Body of pancreas (tissue), 4 donors: Measurements from ENCODE around the gene CIAO2B. TPM values are rescaled to one million over a fixed set of nuclear protein-coding genes. Genes with fewer than 3 reads are reported as not detected.

Source experiments
- ATAC-seq: fragments of 150-250 bp; one replicate; pipeline ENCODE4 v1.9.1; 2016
- DNase-seq, 4 donors: peaks; one replicate each; pipeline ENCODE4 v3.0.0-alpha.2; 2019
- H3K27ac ChIP-seq, 4 donors: fragments of 200-600 bp; sonication (generic); 1 replicate in 3 of 4; 2 replicates in 1 of 4; pipeline versions ENCODE4 v1.5.1 to v1.6.1; 2016 to 2019; ENCODE audit warnings: mild to moderate bottlenecking in 1 of 4, mixed read lengths in 1 of 4, moderate library complexity in 1 of 4
- H3K27me3 ChIP-seq, 2 donors: fragments of 200-600 bp; sonication (generic); one replicate each; pipeline ENCODE4 v1.6.0; 2016; ENCODE audit warnings: mild to moderate bottlenecking in 1 of 2
- H3K36me3 ChIP-seq, 2 donors: fragments of 200-600 bp; sonication (generic); replicated peaks in 1 of 2; 2 replicates each; pipeline ENCODE4 v1.5.1; 2016; ENCODE audit warnings: low read depth in 2 of 2; ENCODE audit not compliant: insufficient read depth in 1 of 2
- H3K4me1 ChIP-seq: fragments of 200-600 bp; sonication (generic); one replicate; pipeline ENCODE4 v1.6.0; 2016
- H3K4me3 ChIP-seq, 2 donors: fragments of 200-600 bp; sonication (generic); 1 replicate in 1 of 2; 2 replicates in 1 of 2; pipeline ENCODE4 v1.5.1; 2016 to 2019
- H3K9me3 ChIP-seq, 3 donors: fragments of 200-600 bp; sonication (generic); 1 replicate in 2 of 3; 2 replicates in 1 of 3; pipeline ENCODE4 v1.5.1; 2016
- POLR2A ChIP-seq, 3 donors: fragments of 450-650 bp; IDR thresholded peaks; one replicate each; pipeline ENCODE4 v1.6.1; 2016; ENCODE audit warnings: antibody characterized with exemption in 3 of 3, mild to moderate bottlenecking in 2 of 3
- WGBS, 2 donors: methylation state at CpG; one replicate each; pipeline ENCODE4 v1.1.5; 2017; 5-methylcytosine and 5-hydroxymethylcytosine counted together
- intact Hi-C: fragments of 100-400 bp; cut with DNase I; formaldehyde crosslinking; loops from one replicate; pipeline ENCODE4 v1.15.1; 2023
- total RNA-seq, 2 donors: library from RNA; depleted of rRNA; stranded (reverse); fragments of >200 nt; gene quantifications; one replicate each; pipeline ENCODE4 v1.1.0, GENCODE V29; 2016
- TF ChIP-seq, protein P1 (sequence below), 7 experiments: fragments of 450-650 bp in 4 of 7; fragments of 200-600 bp in 3 of 7; sonication (generic) in 3 of 7; IDR thresholded peaks; one replicate each; pipeline ENCODE4 v1.5.1; 2016 to 2019; ENCODE audit warnings: antibody characterized with exemption in 7 of 7

The CIAO2B gene
- total RNA-seq, 2 donors from 2014 or later, result 7.6 to 15.3 TPM

- Histone ChIP-seq H3K9me3 (no peaks in the 10 kb centered on the region), H3K36me3 (no peaks in the 10 kb centered on the region), H3K4me1 (peaks cover 15% of the 10 kb centered on the region), H3K27ac (no peak overlapping the region), H3K27me3 (peaks cover 0 to 12% of the 10 kb centered on the region in 2 donors), H3K4me3 (no peak overlapping the region)
- DNase-seq (no peak), ATAC-seq (no peak)
- intact Hi-C loops, result no loop called here
- TF ChIP-seq POLR2A (IDR thresholded peaks at IDR 0.05), result no peak
- TF ChIP-seq, protein P1, sequence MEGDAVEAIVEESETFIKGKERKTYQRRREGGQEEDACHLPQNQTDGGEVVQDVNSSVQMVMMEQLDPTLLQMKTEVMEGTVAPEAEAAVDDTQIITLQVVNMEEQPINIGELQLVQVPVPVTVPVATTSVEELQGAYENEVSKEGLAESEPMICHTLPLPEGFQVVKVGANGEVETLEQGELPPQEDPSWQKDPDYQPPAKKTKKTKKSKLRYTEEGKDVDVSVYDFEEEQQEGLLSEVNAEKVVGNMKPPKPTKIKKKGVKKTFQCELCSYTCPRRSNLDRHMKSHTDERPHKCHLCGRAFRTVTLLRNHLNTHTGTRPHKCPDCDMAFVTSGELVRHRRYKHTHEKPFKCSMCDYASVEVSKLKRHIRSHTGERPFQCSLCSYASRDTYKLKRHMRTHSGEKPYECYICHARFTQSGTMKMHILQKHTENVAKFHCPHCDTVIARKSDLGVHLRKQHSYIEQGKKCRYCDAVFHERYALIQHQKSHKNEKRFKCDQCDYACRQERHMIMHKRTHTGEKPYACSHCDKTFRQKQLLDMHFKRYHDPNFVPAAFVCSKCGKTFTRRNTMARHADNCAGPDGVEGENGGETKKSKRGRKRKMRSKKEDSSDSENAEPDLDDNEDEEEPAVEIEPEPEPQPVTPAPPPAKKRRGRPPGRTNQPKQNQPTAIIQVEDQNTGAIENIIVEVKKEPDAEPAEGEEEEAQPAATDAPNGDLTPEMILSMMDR (IDR thresholded peaks at IDR 0.05), result no peak
- 50 to 58% methylated on average over 7 to 9 of the region's 9 CpGs for whole genome bisulfite sequencing, 2 donors
Observed at GRCh38 chr16:66920924-66921680, 13.1 kb downstream of the CIAO2B start.

GRCh38 chr16:66920299-66920590 is 14.0 kb downstream of the CIAO2B start:
- peaks cover 7% of the 10 kb centered on the region for H3K4me1 ChIP-seq
- intact Hi-C loops, result no loop called here
- TF ChIP-seq, protein P1 (IDR thresholded peaks at IDR 0.05), result no peak
- no peak for TF ChIP-seq POLR2A (IDR thresholded peaks at IDR 0.05)
- no peaks in the 10 kb centered on the region for H3K36me3 ChIP-seq
- H3K27me3 ChIP-seq, result peaks cover 0 to 6% of the 10 kb centered on the region in 2 donors
- no peaks in the 10 kb centered on the region for H3K9me3 ChIP-seq
- no peak for ATAC-seq
- no peak overlapping the region for H3K4me3 ChIP-seq
- H3K27ac ChIP-seq, result no peak overlapping the region
- WGBS, 2 donors, result 25 to 48% methylated on average over 2 of the region's 2 CpGs
- DNase-seq, result no peak

DNA sequence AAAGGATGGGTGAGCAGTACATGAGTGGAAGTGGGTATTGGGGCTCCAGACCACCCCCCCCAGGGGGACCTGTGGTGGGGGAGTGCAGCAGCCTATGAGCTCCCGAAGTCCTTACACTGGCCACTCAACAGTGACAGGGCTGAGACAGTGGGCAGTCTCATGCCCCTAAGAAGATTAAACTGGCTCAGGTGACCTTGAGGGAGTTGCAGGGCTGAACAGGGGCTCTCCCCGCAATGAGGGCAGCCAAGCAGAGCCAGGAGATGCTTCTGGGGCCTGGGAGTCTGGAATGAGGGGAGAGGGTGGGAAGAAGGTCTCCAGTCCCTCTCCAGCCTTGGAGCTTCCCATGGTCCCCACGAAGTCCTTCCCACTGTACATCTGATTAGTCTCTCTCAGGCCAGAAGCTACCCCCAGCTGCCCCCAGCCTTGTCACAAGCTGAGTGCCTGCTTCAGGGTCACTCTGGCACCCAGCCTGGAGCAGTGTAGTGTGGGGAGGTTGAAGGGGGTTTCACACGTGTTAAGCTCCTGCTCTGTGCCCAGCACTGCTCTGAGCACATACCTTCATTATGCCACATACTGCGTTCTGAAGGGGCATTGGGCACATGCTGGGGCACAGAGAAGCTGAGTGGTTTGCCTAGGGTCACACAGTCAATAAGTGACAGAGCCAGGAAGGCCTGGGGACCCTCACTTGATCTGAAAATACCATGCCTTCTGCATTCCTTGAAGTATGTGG is 14.5 kb downstream of the CIAO2B start:
- Histone ChIP-seq H3K9me3 (no peaks in the 10 kb centered on the region), H3K27ac (no peak overlapping the region), H3K4me3 (no peak overlapping the region), H3K27me3 (peaks cover 0 to 4% of the 10 kb centered on the region in 2 donors), H3K4me1 (peaks cover 2% of the 10 kb centered on the region), H3K36me3 (no peaks in the 10 kb centered on the region)
- ATAC-seq (no peak), DNase-seq (no peak)
- TF ChIP-seq, protein P1 (IDR thresholded peaks at IDR 0.05), result no peak
- TF ChIP-seq POLR2A (IDR thresholded peaks at IDR 0.05), result no peak
- intact Hi-C loops, result no loop called here
- 50 to 54% methylated on average over 1 to 5 of the region's 5 CpGs for WGBS, 2 donors

GRCh38 chr16:66918803-66919568 is 15.2 kb downstream of the CIAO2B start, which contains the start of gene CDH16:
Gene CDH16 (minus strand): TSS chr16:66918885. CDS start chr16:66918065, 820 bp downstream.
- TF ChIP-seq POLR2A (IDR thresholded peaks at IDR 0.05), result no peak
- TF ChIP-seq, protein P1 (IDR thresholded peaks at IDR 0.05), result no peak
- WGBS, 2 donors, result 47 to 69% methylated on average over 4 to 5 of the region's 7 CpGs
- H3K36me3 ChIP-seq, result no peaks in the 10 kb centered on the region
- DNase-seq (no peak), ATAC-seq (no peak)
- no peak within 1 kb of the TSS for H3K27ac ChIP-seq
- no peaks in the 10 kb centered on the region for H3K9me3 ChIP-seq
- H3K4me1 ChIP-seq, result no peaks in the 10 kb centered on the region
- no peak within 1 kb of the TSS for H3K4me3 ChIP-seq
- intact Hi-C loops, result no loop called here
- peaks cover 0 to 2% of the 10 kb centered on the region in 2 donors for H3K27me3 ChIP-seq
